Trophoblast cell (in vitro differentiated cells and primary cell): Measurements from ENCODE around the gene AKAP13.
A peak's percentile ranks its signal among the peaks of the same experiment; 100 is the strongest.
"Not testable (repeated sequence)": the region's sequence is repeated elsewhere in the genome, so short reads cannot be mapped to it uniquely, and the experiment has no call there.

Source experiments
- DNase-seq, 2 donors: peaks; one replicate each; pipeline ENCODE4 v3.0.0-alpha.2; 2016
- H2AFZ ChIP-seq: 2 replicates; pipeline ENCODE4 v1.6.1; 2013; ENCODE audit warnings: low read length, moderate library complexity, mild to moderate bottlenecking; ENCODE audit not compliant: insufficient read depth, poor library complexity
- H2AK5ac ChIP-seq: 2 replicates; pipeline ENCODE4 v1.6.1; 2013; ENCODE audit warnings: mild to moderate bottlenecking, low read length
- H2BK120ac ChIP-seq: 2 replicates; pipeline ENCODE4 v1.6.1; 2013; ENCODE audit warnings: low read length, mild to moderate bottlenecking, moderate library complexity; ENCODE audit not compliant: insufficient read depth, poor library complexity
- H2BK12ac ChIP-seq: 2 replicates; pipeline ENCODE4 v1.6.1; 2013; ENCODE audit warnings: mild to moderate bottlenecking, low read length, moderate library complexity
- H2BK5ac ChIP-seq: 2 replicates; pipeline ENCODE4 v1.6.1; 2013; ENCODE audit warnings: low read length, low read depth, moderate library complexity, mild to moderate bottlenecking; ENCODE audit not compliant: poor library complexity
- H3K14ac ChIP-seq: 2 replicates; pipeline ENCODE4 v1.6.1; 2013; ENCODE audit warnings: mild to moderate bottlenecking, low read length
- H3K18ac ChIP-seq: 2 replicates; pipeline ENCODE4 v1.6.1; 2013; ENCODE audit warnings: mild to moderate bottlenecking, low read length
- H3K23ac ChIP-seq: 2 replicates; pipeline ENCODE4 v1.6.1; 2013; ENCODE audit warnings: low read length
- H3K27ac ChIP-seq: 2 replicates; pipeline ENCODE4 v1.5.1; 2013; ENCODE audit warnings: low read depth, mild to moderate bottlenecking, inconsistent platforms, low read length, moderate library complexity
- H3K27me3 ChIP-seq: 2 replicates; pipeline ENCODE4 v1.6.1; 2013; ENCODE audit warnings: inconsistent platforms, mild to moderate bottlenecking, low read length, moderate library complexity; ENCODE audit not compliant: insufficient read depth
- H3K36me3 ChIP-seq, 2 experiments: 1 replicate in 1 of 2; 2 replicates in 1 of 2; pipeline ENCODE4 v1.6.1; 2013; ENCODE audit warnings: low read length in 2 of 2, mild to moderate bottlenecking in 2 of 2, moderate library complexity in 1 of 2; ENCODE audit not compliant: insufficient read depth in 2 of 2, control insufficient read depth in 1 of 2
- H3K4ac ChIP-seq: 2 replicates; pipeline ENCODE4 v1.6.1; 2013; ENCODE audit warnings: low read depth, mild to moderate bottlenecking, low read length, moderate library complexity
- H3K4me1 ChIP-seq, 2 experiments: 1 replicate in 1 of 2; 2 replicates in 1 of 2; pipeline ENCODE4 v1.6.1; 2013; ENCODE audit warnings: low read length in 2 of 2, mild to moderate bottlenecking in 2 of 2, moderate library complexity in 1 of 2; ENCODE audit not compliant: insufficient read depth in 2 of 2, control insufficient read depth in 1 of 2
- H3K4me2 ChIP-seq: 2 replicates; pipeline ENCODE4 v1.6.1; 2013; ENCODE audit warnings: inconsistent platforms, mild to moderate bottlenecking, low read length, moderate library complexity
- H3K4me3 ChIP-seq: 2 replicates; pipeline ENCODE4 v1.5.1; 2013; ENCODE audit warnings: mild to moderate bottlenecking, low read depth, low read length, inconsistent platforms
- H3K79me1 ChIP-seq: one replicate; pipeline ENCODE4 v1.6.1; 2013; ENCODE audit warnings: low read length
- H3K79me2 ChIP-seq: 2 replicates; pipeline ENCODE4 v1.6.1; 2013; ENCODE audit warnings: low read length, mild to moderate bottlenecking; ENCODE audit not compliant: control insufficient read depth, insufficient read depth, poor library complexity
- H3K9ac ChIP-seq: 2 replicates; pipeline ENCODE4 v1.6.1; 2013; ENCODE audit warnings: mild to moderate bottlenecking, low read length
- H3K9me3 ChIP-seq: 2 replicates; pipeline ENCODE4 v1.6.1; 2013; ENCODE audit warnings: low read depth, mild to moderate bottlenecking, control low read depth, inconsistent platforms, low read length; ENCODE audit not compliant: insufficient read depth
- H4K12ac ChIP-seq: 2 replicates; pipeline ENCODE4 v1.6.1; 2013; ENCODE audit warnings: low read depth, mild to moderate bottlenecking, low read length, moderate library complexity
- H4K8ac ChIP-seq: 2 replicates; pipeline ENCODE4 v1.6.1; 2013; ENCODE audit warnings: low read depth, mild to moderate bottlenecking, low read length, moderate library complexity
- H4K91ac ChIP-seq: one replicate; pipeline ENCODE4 v1.6.1; 2013; ENCODE audit warnings: low read depth, mild to moderate bottlenecking, low read length, moderate library complexity
- WGBS: extraction: QIAGEN DNeasy Blood & Tissue Kit; methylation state at CpG from one replicate; pipeline ENCODE4 v1.1.7; 2013; ENCODE audit warnings: missing lambda C conversion rate; ENCODE audit not compliant: insufficient read length, insufficient coverage; ENCODE audit errors: extremely low coverage; 5-methylcytosine and 5-hydroxymethylcytosine counted together

Gene AKAP13

GRCh38 chr15:85481543-85481942, 101.1 kb downstream of the AKAP13 start:
- H2BK12ac ChIP-seq, H3K9me3 ChIP-seq: not testable (repeated sequence)

GRCh38 chr15:85482894-85483293, 102.5 kb downstream of the AKAP13 start:
- H3K18ac ChIP-seq: no peak overlapping the region
- H3K4ac ChIP-seq: no peak overlapping the region
- no peaks in the 10 kb centered on the region for H3K27me3 ChIP-seq
- H3K9me3 ChIP-seq: no peaks in the 10 kb centered on the region
- H3K4me1 ChIP-seq: peaks cover 0 to 16% of the 10 kb centered on the region in 2 experiments
- H2BK12ac ChIP-seq: no peak overlapping the region
- H2AK5ac ChIP-seq: no peak overlapping the region
- H3K23ac ChIP-seq: no peak overlapping the region
- no peaks in the 10 kb centered on the region for H3K79me2 ChIP-seq
- no peak overlapping the region for H3K4me3 ChIP-seq
- H4K8ac ChIP-seq: no peak overlapping the region
- H3K4me2 ChIP-seq: peak overlapping the region; percentile 36
- H3K9ac ChIP-seq: no peak overlapping the region
- no peak overlapping the region for H3K14ac ChIP-seq
- DNase-seq: peak in 1 of 2 donors; percentile 33
- peak overlapping the region; percentile 74 for H3K27ac ChIP-seq
- H2BK120ac ChIP-seq: no peak overlapping the region
- peak overlapping the region; percentile 9 for H2BK5ac ChIP-seq
- H2AFZ ChIP-seq: no peak overlapping the region
- H4K91ac ChIP-seq: no peak overlapping the region
- H4K12ac ChIP-seq: no peak overlapping the region
- H3K36me3 ChIP-seq: peaks cover 2 to 4% of the 10 kb centered on the region in 2 experiments
- peaks cover 3% of the 10 kb centered on the region for H3K79me1 ChIP-seq
- no CpG with 5 or more reads among the region's 6 CpGs for WGBS

More at GRCh38 chr15:85481543-85481942, 101.1 kb downstream of the AKAP13 start:
- H3K4me1 ChIP-seq: peaks cover 3 to 22% of the 10 kb centered on the region in 2 experiments
- H2AFZ ChIP-seq, H4K8ac ChIP-seq, H4K12ac ChIP-seq, H3K79me2 ChIP-seq, H3K18ac ChIP-seq, DNase-seq, H3K14ac ChIP-seq, H4K91ac ChIP-seq, H3K4me3 ChIP-seq, H3K23ac ChIP-seq, H2BK120ac ChIP-seq, H3K36me3 ChIP-seq, H3K79me1 ChIP-seq, H2AK5ac ChIP-seq, H3K27ac ChIP-seq, H3K9ac ChIP-seq, H2BK5ac ChIP-seq, H3K4ac ChIP-seq, H3K4me2 ChIP-seq, H3K27me3 ChIP-seq: not testable (repeated sequence)

GRCh38 chr15:85483955-85484354, 103.6 kb downstream of the AKAP13 start:
- not testable (repeated sequence) for H3K4me2 ChIP-seq, H3K9ac ChIP-seq, H3K9me3 ChIP-seq, H3K27me3 ChIP-seq, H3K27ac ChIP-seq, H3K14ac ChIP-seq, H4K91ac ChIP-seq, H3K4ac ChIP-seq, H4K12ac ChIP-seq, H3K36me3 ChIP-seq, H2AK5ac ChIP-seq, H3K79me2 ChIP-seq, DNase-seq, H3K23ac ChIP-seq, H2AFZ ChIP-seq, H2BK5ac ChIP-seq, H3K4me3 ChIP-seq, H2BK12ac ChIP-seq, H3K79me1 ChIP-seq, H3K18ac ChIP-seq, H2BK120ac ChIP-seq, H4K8ac ChIP-seq
- no CpG with 5 or more reads among the region's 1 CpG for WGBS
- peaks cover 0 to 13% of the 10 kb centered on the region in 2 experiments for H3K4me1 ChIP-seq

- H3K4me2 ChIP-seq, H3K23ac ChIP-seq, H3K27me3 ChIP-seq, H2BK120ac ChIP-seq, H3K4me3 ChIP-seq, H3K27ac ChIP-seq, H3K36me3 ChIP-seq, H3K79me2 ChIP-seq, H2BK5ac ChIP-seq, H4K12ac ChIP-seq, H3K18ac ChIP-seq, H3K9me3 ChIP-seq, H3K4me1 ChIP-seq, H2BK12ac ChIP-seq, H3K14ac ChIP-seq, H2AK5ac ChIP-seq, H4K8ac ChIP-seq, H3K79me1 ChIP-seq, H3K9ac ChIP-seq, H4K91ac ChIP-seq, H2AFZ ChIP-seq, H3K4ac ChIP-seq, DNase-seq: not testable (repeated sequence)
These were observed 104.5 kb downstream of the AKAP13 start for GRCh38 chr15:85484923-85485322.
